HepG2 (cell line): ENCODE results near the gene DHH. TPM values are rescaled to one million over a fixed set of nuclear protein-coding genes. Genes with fewer than 3 reads are reported as not detected.

Experiments
- ARNT ChIP-seq: fragments of 450-650 bp; IDR thresholded peaks from 2 replicates; pipeline ENCODE4 v1.6.1; 2017
- CBFB ChIP-seq: sonication (generic); formaldehyde crosslinking; IDR thresholded peaks from 2 replicates; pipeline ENCODE4 v1.4.0; 2020; ENCODE audit warnings: missing genetic modification reagents
- CCAR2 ChIP-seq: fragments of 200-400 bp; formaldehyde crosslinking; optimal IDR thresholded peaks from 2 replicates; pipeline ENCODE3; 2018; ENCODE audit warnings: low read depth, mild to moderate bottlenecking, low read length, moderate library complexity
- FOXP1 ChIP-seq, 2 experiments: fragments of 450-650 bp in 1 of 2; IDR thresholded peaks; 2 replicates each; pipeline ENCODE4 v1.6.1; 2017 to 2018; ENCODE audit warnings: antibody characterized with exemption in 1 of 2
- GPN1 ChIP-seq: sonication (generic); formaldehyde crosslinking; IDR thresholded peaks from 2 replicates; pipeline ENCODE4 v1.5.1; 2020; ENCODE audit warnings: missing genetic modification reagents, borderline replicate concordance
- HDAC2 ChIP-seq: sonication (generic); formaldehyde crosslinking; IDR thresholded peaks from 2 replicates; pipeline ENCODE4 v1.4.0; 2020; ENCODE audit warnings: missing genetic modification reagents
- MED8 ChIP-seq: sonication (generic); formaldehyde crosslinking; IDR thresholded peaks from 2 replicates; pipeline ENCODE4 v1.8.1; 2023; ENCODE audit warnings: mild to moderate bottlenecking, missing genetic modification reagents; ENCODE audit not compliant: insufficient replicate concordance
- MTF1 ChIP-seq: sonication (generic); formaldehyde crosslinking; IDR thresholded peaks from 2 replicates; pipeline ENCODE4 v1.5.0; 2020; ENCODE audit warnings: missing genetic modification reagents
- PAF1 ChIP-seq: IDR thresholded peaks from 2 replicates; pipeline ENCODE4 v1.6.1; 2016; ENCODE audit warnings: missing genetic modification reagents, missing compliant biosample characterization
- PAWR ChIP-seq: sonication (generic); formaldehyde crosslinking; IDR thresholded peaks from 2 replicates; pipeline ENCODE4 v1.4.0; 2020; ENCODE audit warnings: missing genetic modification reagents, mild to moderate bottlenecking, borderline replicate concordance
- PHB2 ChIP-seq: fragments of 450-650 bp; IDR thresholded peaks from 2 replicates; pipeline ENCODE4 v1.6.1; 2018; ENCODE audit not compliant: partially characterized antibody
- RAD21 ChIP-seq: fragments of 450-650 bp; formaldehyde crosslinking; IDR thresholded peaks from 2 replicates; pipeline ENCODE4 v1.5.0; 2020; ENCODE audit warnings: mild to moderate bottlenecking
- RBFOX2 ChIP-seq: fragments of 200-400 bp; formaldehyde crosslinking; IDR thresholded peaks from 2 replicates; pipeline ENCODE4 v1.6.1; 2017; ENCODE audit warnings: low read depth, mild to moderate bottlenecking, low read length
- RFXAP ChIP-seq: sonication (generic); formaldehyde crosslinking; IDR thresholded peaks from 2 replicates; pipeline ENCODE4 v1.4.0; 2020; ENCODE audit warnings: missing genetic modification reagents, borderline replicate concordance
- SIN3B ChIP-seq: fragments of 150-350 bp; IDR thresholded peaks from 2 replicates; pipeline ENCODE4 v1.6.1; 2014; ENCODE audit warnings: low read length
- SPEN ChIP-seq: sonication (generic); formaldehyde crosslinking; IDR thresholded peaks from 2 replicates; pipeline ENCODE4 v1.5.1; 2020; ENCODE audit warnings: low read depth, mild to moderate bottlenecking, missing genetic modification reagents
- U2AF2 ChIP-seq: fragments of 200-400 bp; formaldehyde crosslinking; IDR thresholded peaks from 2 replicates; pipeline ENCODE4 v1.6.1; 2017; ENCODE audit warnings: low read depth, mild to moderate bottlenecking, low read length
- ZBTB4 ChIP-seq: sonication (generic); formaldehyde crosslinking; IDR thresholded peaks from 2 replicates; pipeline ENCODE4 v1.4.0; 2020; ENCODE audit warnings: missing genetic modification reagents, mild to moderate bottlenecking, borderline replicate concordance
- ZFY ChIP-seq: sonication (generic); formaldehyde crosslinking; IDR thresholded peaks from 2 replicates; pipeline ENCODE4 v1.4.0; 2020; ENCODE audit warnings: missing genetic modification reagents
- ZNF10 ChIP-seq: sonication (generic); formaldehyde crosslinking; IDR thresholded peaks from 2 replicates; pipeline ENCODE4 v1.4.0; 2020; ENCODE audit warnings: mild to moderate bottlenecking, low read depth, missing genetic modification reagents, borderline replicate concordance
- ZNF282 ChIP-seq: fragments of 450-650 bp; IDR thresholded peaks from 2 replicates; pipeline ENCODE4 v1.6.1; 2018; ENCODE audit not compliant: partially characterized antibody
- ZNF550 ChIP-seq: sonication (generic); formaldehyde crosslinking; IDR thresholded peaks from 2 replicates; pipeline ENCODE4 v1.4.0; 2020; ENCODE audit warnings: mild to moderate bottlenecking, missing genetic modification reagents, borderline replicate concordance
- ZNF75D ChIP-seq: sonication (generic); formaldehyde crosslinking; IDR thresholded peaks from 2 replicates; pipeline ENCODE4 v1.8.1; 2023; ENCODE audit warnings: missing genetic modification reagents, mild to moderate bottlenecking, borderline replicate concordance
- polyA plus RNA-seq, 8 experiments: library from polyadenylated mRNA; depleted of rRNA in 3 of 8; stranded (reverse) in 7 of 8; unstranded in 1 of 8; fragments of >200 nt; fragmentation: Illumina TruSeq in 4 of 8; extraction: Trizol in 4 of 8; gene quantifications; 2 replicates each; pipeline versions ENCODE4 v1.2.1 to v1.2.3, GENCODE V29; 2011 to 2016; ENCODE audit warnings: low read depth in 4 of 8, missing spikeins in 1 of 8, mixed read lengths in 1 of 8; ENCODE audit not compliant: insufficient read depth in 1 of 8
- total RNA-seq, 5 experiments: library from RNA; depleted of rRNA; stranded (reverse); fragments of >200 nt; fragmentation: Illumina TruSeq; extraction: Trizol; gene quantifications; 2 replicates each; pipeline ENCODE4 v1.2.3, GENCODE V29; 2016; ENCODE audit warnings: low read depth in 1 of 5
- TF ChIP-seq, protein P1 (sequence below), 2 experiments: IDR thresholded peaks; 2 replicates each; pipeline ENCODE4 v1.6.1; 2011 to 2012; ENCODE audit warnings: low read length in 2 of 2, borderline replicate concordance in 1 of 2, low read depth in 1 of 2, mild to moderate bottlenecking in 1 of 2, moderate library complexity in 1 of 2

The DHH gene
- total and polyA plus RNA-seq, 2 of the 13 experiments (the other 11 are each of a cell fraction or from before 2014, with no cell fraction given), result not detected

- TF ChIP-seq RAD21 (CRISPR knock-in tag) (peak; percentile 76), ZFY (peak; percentile 70), CCAR2 (no peak), PAWR (no peak), ZNF282 (no peak), SIN3B (no peak), HDAC2 (CRISPR knock-in tag) (peak; percentile 55), SPEN (CRISPR knock-in tag) (peak; percentile 56), MTF1 (no peak), GPN1 (CRISPR knock-in tag) (0 out of 2 replicates have a peak, but pooled peaks have one; percentile 84), RFXAP (peak; percentile 44), ZNF10 (no peak), ZBTB4 (CRISPR knock-in tag) (0 out of 2 replicates have a peak, but pooled peaks have one; percentile 3), PHB2 (no peak), U2AF2 (no peak), ZNF75D (CRISPR knock-in tag) (no peak; the same call in 1 of the 2 replicates), CBFB (CRISPR knock-in tag) (0 out of 2 replicates have a peak, but pooled peaks have one; percentile 52), ZNF550 (CRISPR knock-in tag) (0 out of 2 replicates have a peak, but pooled peaks have one; percentile 9), MED8 (peak; percentile 3), PAF1 (CRISPR knock-in tag) (no peak), RBFOX2 (peak; percentile 93), ARNT (no peak), FOXP1 (IDR thresholded peaks at IDR 0.05) (no peak), FOXP1 (CRISPR knock-in tag; IDR thresholded peaks at IDR 0.05) (0 out of 2 replicates have a peak, but pooled peaks have one; percentile 3)
- TF ChIP-seq, protein P1, sequence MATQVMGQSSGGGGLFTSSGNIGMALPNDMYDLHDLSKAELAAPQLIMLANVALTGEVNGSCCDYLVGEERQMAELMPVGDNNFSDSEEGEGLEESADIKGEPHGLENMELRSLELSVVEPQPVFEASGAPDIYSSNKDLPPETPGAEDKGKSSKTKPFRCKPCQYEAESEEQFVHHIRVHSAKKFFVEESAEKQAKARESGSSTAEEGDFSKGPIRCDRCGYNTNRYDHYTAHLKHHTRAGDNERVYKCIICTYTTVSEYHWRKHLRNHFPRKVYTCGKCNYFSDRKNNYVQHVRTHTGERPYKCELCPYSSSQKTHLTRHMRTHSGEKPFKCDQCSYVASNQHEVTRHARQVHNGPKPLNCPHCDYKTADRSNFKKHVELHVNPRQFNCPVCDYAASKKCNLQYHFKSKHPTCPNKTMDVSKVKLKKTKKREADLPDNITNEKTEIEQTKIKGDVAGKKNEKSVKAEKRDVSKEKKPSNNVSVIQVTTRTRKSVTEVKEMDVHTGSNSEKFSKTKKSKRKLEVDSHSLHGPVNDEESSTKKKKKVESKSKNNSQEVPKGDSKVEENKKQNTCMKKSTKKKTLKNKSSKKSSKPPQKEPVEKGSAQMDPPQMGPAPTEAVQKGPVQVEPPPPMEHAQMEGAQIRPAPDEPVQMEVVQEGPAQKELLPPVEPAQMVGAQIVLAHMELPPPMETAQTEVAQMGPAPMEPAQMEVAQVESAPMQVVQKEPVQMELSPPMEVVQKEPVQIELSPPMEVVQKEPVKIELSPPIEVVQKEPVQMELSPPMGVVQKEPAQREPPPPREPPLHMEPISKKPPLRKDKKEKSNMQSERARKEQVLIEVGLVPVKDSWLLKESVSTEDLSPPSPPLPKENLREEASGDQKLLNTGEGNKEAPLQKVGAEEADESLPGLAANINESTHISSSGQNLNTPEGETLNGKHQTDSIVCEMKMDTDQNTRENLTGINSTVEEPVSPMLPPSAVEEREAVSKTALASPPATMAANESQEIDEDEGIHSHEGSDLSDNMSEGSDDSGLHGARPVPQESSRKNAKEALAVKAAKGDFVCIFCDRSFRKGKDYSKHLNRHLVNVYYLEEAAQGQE (IDR thresholded peaks at IDR 0.05; ENCODE audit: borderline replicate concordance in 1 of 2, low read depth in 1 of 2, low read length in 2 of 2), result 0 out of 4 replicates have a peak, but pooled peaks of 1 of the 2 experiments have one; percentile 3
Observed at GRCh38 chr12:49130151-49131050, 35.8 kb upstream of the DHH start (continued).
